RWPE2 (cell line): ENCODE results near the gene LUZP4.

Experiments used
- ATAC-seq: fragments of 200-7000 bp; cut with Tn5 transposase; 3 replicates; pipeline ENCODE4 v1.9.1; 2021; ENCODE audit warnings: low read depth
- DNase-seq: peaks from one replicate; pipeline ENCODE4 v3.0.0-alpha.2; 2020; ENCODE audit warnings: low spot score
- H3K27ac ChIP-seq: fragments of 450-650 bp; 2 replicates; pipeline ENCODE4 v1.5.1; 2017; ENCODE audit warnings: mild to moderate bottlenecking; ENCODE audit not compliant: poor library complexity, severe bottlenecking
- H3K27me3 ChIP-seq: fragments of 250-450 bp; sonication (Bioruptor Pico); 2 replicates; pipeline ENCODE4 v1.5.1; 2021; ENCODE audit warnings: mild to moderate bottlenecking, moderate library complexity; ENCODE audit not compliant: insufficient read depth, poor library complexity, severe bottlenecking
- H3K36me3 ChIP-seq: fragments of 250-450 bp; sonication (Bioruptor Pico); 2 replicates; pipeline ENCODE4 v1.5.1; 2020; ENCODE audit warnings: low read depth, mild to moderate bottlenecking, moderate library complexity
- H3K4me1 ChIP-seq: fragments of 250-450 bp; sonication (Bioruptor Pico); 2 replicates; pipeline ENCODE4 v1.5.1; 2021; ENCODE audit warnings: mild to moderate bottlenecking, moderate library complexity; ENCODE audit not compliant: insufficient read depth, poor library complexity, severe bottlenecking
- H3K4me3 ChIP-seq: fragments of 250-450 bp; sonication (Bioruptor Pico); 2 replicates; pipeline ENCODE4 v1.5.1; 2021; ENCODE audit warnings: mild to moderate bottlenecking, moderate library complexity; ENCODE audit not compliant: severe bottlenecking
- H3K9me3 ChIP-seq: fragments of 250-450 bp; sonication (Bioruptor Pico); 2 replicates; pipeline ENCODE4 v1.5.1; 2021; ENCODE audit warnings: mild to moderate bottlenecking, moderate library complexity; ENCODE audit not compliant: severe bottlenecking
- TF ChIP-seq, protein P1 (sequence below): fragments of 450-650 bp; IDR thresholded peaks from one replicate; pipeline ENCODE4 v1.5.1; 2017; ENCODE audit warnings: mild to moderate bottlenecking, moderate library complexity; ENCODE audit not compliant: poor library complexity, severe bottlenecking

The LUZP4 gene, protein sequence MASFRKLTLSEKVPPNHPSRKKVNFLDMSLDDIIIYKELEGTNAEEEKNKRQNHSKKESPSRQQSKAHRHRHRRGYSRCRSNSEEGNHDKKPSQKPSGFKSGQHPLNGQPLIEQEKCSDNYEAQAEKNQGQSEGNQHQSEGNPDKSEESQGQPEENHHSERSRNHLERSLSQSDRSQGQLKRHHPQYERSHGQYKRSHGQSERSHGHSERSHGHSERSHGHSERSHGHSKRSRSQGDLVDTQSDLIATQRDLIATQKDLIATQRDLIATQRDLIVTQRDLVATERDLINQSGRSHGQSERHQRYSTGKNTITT

DNA sequence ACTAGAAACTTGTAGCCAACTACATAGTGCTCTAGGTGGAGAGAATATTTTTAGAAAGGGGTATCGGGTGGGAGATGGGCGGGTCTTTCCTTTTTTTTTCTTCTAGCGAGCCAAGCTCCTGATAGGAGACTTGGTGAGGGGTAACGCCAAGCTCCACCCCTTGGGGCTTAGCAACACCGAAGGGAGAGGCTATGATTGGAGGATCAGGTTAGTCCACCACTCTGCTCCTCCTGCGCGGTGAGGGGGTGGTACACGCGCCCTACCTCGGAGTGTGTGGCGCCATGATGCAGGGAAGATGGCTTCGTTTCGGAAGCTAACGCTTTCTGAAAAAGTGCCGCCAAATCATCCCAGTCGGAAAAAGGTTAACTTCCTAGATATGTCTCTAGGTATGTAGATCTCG is at the start of gene LUZP4:
Gene LUZP4 (plus strand): TSS at position 251 of the 400 bp plus-strand sequence. CDS start 45 bp downstream, at position 296.
- H3K27me3 ChIP-seq = no peaks in the 10 kb centered on the region
- DNase-seq = no peak
- TF ChIP-seq, protein P1, sequence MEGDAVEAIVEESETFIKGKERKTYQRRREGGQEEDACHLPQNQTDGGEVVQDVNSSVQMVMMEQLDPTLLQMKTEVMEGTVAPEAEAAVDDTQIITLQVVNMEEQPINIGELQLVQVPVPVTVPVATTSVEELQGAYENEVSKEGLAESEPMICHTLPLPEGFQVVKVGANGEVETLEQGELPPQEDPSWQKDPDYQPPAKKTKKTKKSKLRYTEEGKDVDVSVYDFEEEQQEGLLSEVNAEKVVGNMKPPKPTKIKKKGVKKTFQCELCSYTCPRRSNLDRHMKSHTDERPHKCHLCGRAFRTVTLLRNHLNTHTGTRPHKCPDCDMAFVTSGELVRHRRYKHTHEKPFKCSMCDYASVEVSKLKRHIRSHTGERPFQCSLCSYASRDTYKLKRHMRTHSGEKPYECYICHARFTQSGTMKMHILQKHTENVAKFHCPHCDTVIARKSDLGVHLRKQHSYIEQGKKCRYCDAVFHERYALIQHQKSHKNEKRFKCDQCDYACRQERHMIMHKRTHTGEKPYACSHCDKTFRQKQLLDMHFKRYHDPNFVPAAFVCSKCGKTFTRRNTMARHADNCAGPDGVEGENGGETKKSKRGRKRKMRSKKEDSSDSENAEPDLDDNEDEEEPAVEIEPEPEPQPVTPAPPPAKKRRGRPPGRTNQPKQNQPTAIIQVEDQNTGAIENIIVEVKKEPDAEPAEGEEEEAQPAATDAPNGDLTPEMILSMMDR = no peak
- H3K4me1 ChIP-seq = no peaks in the 10 kb centered on the region
- H3K4me3 ChIP-seq = no peak within 1 kb of the TSS
- no peak within 1 kb of the TSS for H3K27ac ChIP-seq
- H3K9me3 ChIP-seq = no peaks in the 10 kb centered on the region
- no peaks in the 10 kb centered on the region for H3K36me3 ChIP-seq
- ATAC-seq = no peak

DNA sequence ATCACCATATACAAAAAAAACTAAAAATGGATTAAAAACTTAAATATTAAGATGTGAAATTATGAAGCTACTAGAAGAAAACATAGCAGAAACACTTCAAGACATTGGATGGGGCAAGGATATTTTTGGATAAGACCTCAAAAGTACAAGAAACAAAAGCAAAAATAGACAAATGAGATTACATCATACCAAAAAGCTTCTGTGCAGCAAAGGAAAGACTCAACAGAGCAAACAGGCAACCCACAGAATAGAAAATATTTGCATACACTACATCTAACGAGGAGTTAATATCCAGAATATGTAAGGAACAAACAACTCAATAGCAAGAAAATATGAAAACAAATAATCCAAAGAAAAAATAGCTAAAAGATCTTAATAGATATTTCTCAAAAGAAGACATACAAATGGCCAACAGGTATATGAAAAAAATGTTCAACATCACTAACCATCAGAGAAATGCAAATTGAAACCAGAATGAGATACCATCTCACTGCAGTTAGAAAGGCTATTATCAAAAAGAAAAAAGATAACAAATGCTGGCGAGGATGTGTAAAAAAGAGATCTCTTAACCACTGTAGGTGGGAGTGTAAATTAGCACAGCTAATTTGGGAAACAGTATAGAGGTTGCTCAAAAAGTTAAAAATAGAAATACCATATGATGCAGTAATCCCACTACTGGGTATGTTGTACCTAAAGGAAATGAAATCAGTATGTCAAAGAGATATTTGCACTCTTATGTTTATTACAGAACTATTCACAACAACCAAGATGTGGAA is 37.9 kb upstream of the LUZP4 start:
- no peaks in the 10 kb centered on the region for H3K36me3 ChIP-seq
- H3K27ac ChIP-seq = no peak overlapping the region
- ATAC-seq (no peak), DNase-seq (no peak)
- TF ChIP-seq, protein P1 = no peak
- no peaks in the 10 kb centered on the region for H3K27me3 ChIP-seq
- H3K9me3 ChIP-seq = no peaks in the 10 kb centered on the region
- H3K4me3 ChIP-seq = no peak overlapping the region
- no peaks in the 10 kb centered on the region for H3K4me1 ChIP-seq

DNA sequence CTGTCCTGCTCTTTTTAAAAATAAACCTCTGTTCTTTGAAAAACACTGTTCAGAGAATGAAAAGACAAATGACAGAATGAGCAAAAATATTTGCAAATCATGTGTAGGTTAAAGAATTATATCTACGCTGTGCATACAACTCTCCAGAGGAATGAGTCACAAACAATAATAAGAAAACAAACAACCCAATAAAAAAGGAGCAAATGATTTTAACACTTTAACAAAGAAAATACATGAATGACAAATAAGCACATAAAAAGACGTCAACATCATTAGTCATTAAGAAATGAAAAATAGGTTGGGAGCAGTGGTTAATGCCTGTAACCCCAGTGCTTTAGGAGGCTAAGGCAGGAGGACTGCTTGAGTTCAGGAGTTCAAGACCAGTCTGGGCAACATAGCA is 34.5 kb upstream of the LUZP4 start:
- DNase-seq = no peak
- H3K4me3 ChIP-seq = no peak overlapping the region
- no peaks in the 10 kb centered on the region for H3K27me3 ChIP-seq
- H3K27ac ChIP-seq = no peak overlapping the region
- TF ChIP-seq, protein P1 = no peak
- H3K9me3 ChIP-seq = no peaks in the 10 kb centered on the region
- no peaks in the 10 kb centered on the region for H3K4me1 ChIP-seq
- no peaks in the 10 kb centered on the region for H3K36me3 ChIP-seq
- ATAC-seq = no peak

DNA sequence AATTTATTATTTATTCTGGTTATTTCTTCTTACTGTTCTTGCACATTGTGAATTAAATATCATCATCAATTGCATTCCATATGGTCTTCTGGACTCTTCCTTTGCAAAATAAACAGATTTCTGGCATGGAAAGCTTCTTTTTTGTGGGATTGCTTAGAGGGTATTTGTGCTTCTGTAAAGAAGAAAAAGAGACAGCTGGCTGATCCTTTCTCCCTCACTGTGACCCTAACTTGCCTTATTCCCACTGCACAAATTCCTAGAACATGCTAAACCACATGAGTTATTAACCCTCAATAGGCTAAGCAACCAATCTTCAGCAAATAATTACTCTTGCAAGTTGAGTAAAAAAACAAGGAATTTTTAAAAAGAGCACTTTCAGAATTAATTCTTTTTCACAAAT is 31.8 kb upstream of the LUZP4 start:
- Histone ChIP-seq H3K9me3 (no peaks in the 10 kb centered on the region), H3K4me3 (no peak overlapping the region), H3K36me3 (no peaks in the 10 kb centered on the region), H3K4me1 (no peaks in the 10 kb centered on the region), H3K27ac (no peak overlapping the region), H3K27me3 (no peaks in the 10 kb centered on the region)
- ATAC-seq = no peak
- no peak for DNase-seq
- TF ChIP-seq, protein P1 = no peak
